ENCODE results near the gene PRKCD. TPM values are rescaled to one million over a fixed set of nuclear protein-coding genes. Genes with fewer than 3 reads are reported as not detected.

PRKCD gene
- total RNA-seq (5.2 TPM), polyA plus RNA-seq (23.8 TPM)

DNA sequence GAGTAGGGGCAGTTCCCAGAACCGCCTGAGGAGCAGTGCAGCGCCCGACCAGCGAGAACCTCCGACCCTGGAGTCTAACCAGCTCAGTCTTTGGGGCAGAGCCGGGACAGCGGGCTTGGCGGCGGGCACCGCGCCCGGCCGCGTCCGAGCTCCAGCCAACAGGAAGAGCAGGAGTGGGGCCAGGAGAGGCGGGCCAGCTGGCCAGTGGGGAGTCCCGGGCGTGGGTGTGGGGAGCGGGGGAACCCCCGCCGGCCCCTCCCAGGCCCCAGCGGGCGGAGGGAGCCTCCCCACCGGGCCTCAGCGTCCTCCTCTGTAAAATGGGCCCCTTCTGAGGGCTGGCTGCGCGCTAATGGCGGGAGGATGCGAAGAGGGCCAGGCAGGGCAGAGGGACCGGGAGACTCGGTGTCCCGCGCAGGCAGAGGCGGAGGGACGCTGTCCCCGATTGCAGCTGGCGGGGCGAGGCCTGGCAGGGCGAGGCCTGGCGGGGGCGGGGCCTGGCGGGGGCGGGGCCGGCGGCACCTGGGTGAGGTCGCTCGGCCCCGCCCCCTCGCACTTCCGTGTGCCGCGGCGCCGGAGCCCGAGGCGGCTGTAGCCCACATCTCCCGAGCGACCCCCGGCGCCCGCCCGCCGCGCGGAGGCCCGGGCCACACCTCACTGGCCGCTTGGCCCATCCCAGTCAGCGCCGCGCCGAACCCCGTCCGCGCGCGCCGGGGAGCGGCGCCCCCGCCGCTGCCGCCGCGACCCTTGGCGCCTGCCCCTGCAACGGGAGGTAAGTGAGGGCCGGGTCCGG is at the start of gene PRKCD:
PRKCD (plus strand) TSS at position 550 of the 790 bp plus-strand sequence. CDS start 17,214 bp downstream, outside the sequence.
- Histone ChIP-seq H3K4me1 (ENCODE audit: insufficient read depth) (no peaks in the 10 kb centered on the region), H3K36me3 (ENCODE audit: insufficient read depth) (no peaks in the 10 kb centered on the region), H3K27ac (ENCODE audit: low read depth) (peak within 1 kb of the TSS; percentile 93), H3K4me3 (ENCODE audit: low read depth, low read length) (peak within 1 kb of the TSS; percentile 85)
- under 1% methylated on average over 88 of the region's 88 CpGs for WGBS
- no peak for DNase-seq (ENCODE audit: extremely low spot score)

GRCh38 chr3:53111822-53112221 is 49.2 kb upstream of the PRKCD start:
- Histone ChIP-seq H3K27ac (ENCODE audit: low read depth) (no peak overlapping the region), H3K36me3 (ENCODE audit: insufficient read depth) (peaks cover 2% of the 10 kb centered on the region), H3K4me1 (ENCODE audit: insufficient read depth) (no peaks in the 10 kb centered on the region), H3K4me3 (ENCODE audit: low read depth, low read length) (no peak overlapping the region)
- no peak for DNase-seq (ENCODE audit: extremely low spot score)
- 40% methylated on average over 3 of the region's 3 CpGs for WGBS

DNA sequence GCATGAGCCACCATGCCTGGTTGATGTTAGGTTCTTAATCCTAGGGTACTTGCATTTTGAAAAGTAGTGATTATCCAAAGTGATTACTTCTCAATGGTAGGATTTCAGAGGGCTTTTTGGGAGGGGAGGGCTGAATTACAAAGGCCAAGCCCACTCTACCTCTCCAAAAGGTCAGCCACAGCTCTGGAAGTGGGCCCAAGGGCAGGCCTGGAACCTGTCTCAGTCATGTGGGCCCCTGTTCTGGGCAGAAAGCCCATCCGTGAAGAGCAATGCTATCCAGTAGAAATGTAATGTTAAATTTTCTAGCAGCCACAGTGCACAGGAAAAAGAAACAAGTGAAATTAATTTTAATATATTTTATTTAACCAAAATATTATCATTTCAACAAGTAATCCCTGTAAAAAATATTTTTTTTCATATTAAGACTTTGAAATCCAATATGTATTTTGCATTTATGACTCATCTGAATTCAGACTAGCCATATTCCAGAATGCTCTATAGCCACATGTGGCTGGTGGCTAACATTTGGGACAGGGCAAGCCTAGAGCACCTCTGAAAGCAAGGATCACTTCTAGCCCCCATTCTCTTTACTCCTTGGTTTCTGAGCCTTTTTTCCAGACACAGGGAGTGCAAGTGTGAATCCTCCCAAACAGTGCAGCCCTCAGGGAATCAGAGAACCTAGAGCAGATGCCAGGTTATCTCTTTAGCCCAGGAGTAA is 47.6 kb upstream of the PRKCD start:
- Histone ChIP-seq H3K27ac (ENCODE audit: low read depth) (no peak overlapping the region), H3K36me3 (ENCODE audit: insufficient read depth) (peaks cover 2% of the 10 kb centered on the region), H3K4me3 (ENCODE audit: low read depth, low read length) (no peak overlapping the region), H3K4me1 (ENCODE audit: insufficient read depth) (no peaks in the 10 kb centered on the region)
- DNase-seq (ENCODE audit: extremely low spot score), result no peak
- WGBS, result 63% methylated on average over 1 of the region's 1 CpG

- H3K4me3 ChIP-seq (ENCODE audit: low read depth, low read length), result no peak overlapping the region
- peak; percentile 67 for DNase-seq (ENCODE audit: extremely low spot score)
- peaks cover 2% of the 10 kb centered on the region for H3K36me3 ChIP-seq (ENCODE audit: insufficient read depth)
- H3K4me1 ChIP-seq (ENCODE audit: insufficient read depth), result no peaks in the 10 kb centered on the region
- 8% methylated on average over 5 of the region's 5 CpGs for WGBS
- no peak overlapping the region for H3K27ac ChIP-seq (ENCODE audit: low read depth)
Observed at GRCh38 chr3:53114011-53114400, 47.0 kb upstream of the PRKCD start.

DNA sequence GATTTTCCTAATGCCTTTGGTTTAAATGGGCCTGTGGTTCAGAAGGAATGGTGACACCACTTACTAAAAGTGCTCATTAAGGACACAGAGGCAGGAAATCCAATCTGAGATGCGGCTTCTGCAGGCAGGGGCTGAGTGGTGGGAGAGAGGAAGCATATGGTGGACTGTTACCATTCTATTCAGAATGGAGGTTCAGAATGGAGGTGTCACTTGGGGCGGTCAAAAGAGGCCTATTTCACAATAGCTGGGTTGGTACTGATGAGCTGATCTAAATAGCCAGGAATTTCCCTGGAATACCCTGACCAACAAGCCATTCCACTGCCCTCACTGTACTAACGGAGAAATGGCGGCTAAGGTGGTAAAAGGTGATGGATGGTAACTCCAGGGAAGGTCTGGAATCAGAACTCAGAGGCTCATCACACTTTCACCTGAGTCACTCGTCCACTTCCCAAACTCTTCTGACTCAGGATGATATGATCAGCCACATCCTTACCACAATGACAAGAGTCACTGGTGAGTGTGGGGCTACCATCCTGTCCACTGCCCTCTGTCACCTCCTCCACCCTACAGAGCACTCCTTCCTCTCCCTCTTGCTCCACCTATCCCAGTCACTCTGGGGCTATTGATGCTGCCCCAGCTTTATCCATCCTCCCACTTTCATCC is 46.5 kb upstream of the PRKCD start:
- WGBS, result 83% methylated on average over 5 of the region's 5 CpGs
- DNase-seq (ENCODE audit: extremely low spot score), result no peak
- Histone ChIP-seq H3K4me1 (ENCODE audit: insufficient read depth) (no peaks in the 10 kb centered on the region), H3K4me3 (ENCODE audit: low read depth, low read length) (no peak overlapping the region), H3K27ac (ENCODE audit: low read depth) (no peak overlapping the region), H3K36me3 (ENCODE audit: insufficient read depth) (peaks cover 2% of the 10 kb centered on the region)

GRCh38 chr3:53116956-53117355 is 44.1 kb upstream of the PRKCD start:
- Histone ChIP-seq H3K27ac (ENCODE audit: low read depth) (no peak overlapping the region), H3K4me1 (ENCODE audit: insufficient read depth) (no peaks in the 10 kb centered on the region), H3K4me3 (ENCODE audit: low read depth, low read length) (no peak overlapping the region), H3K36me3 (ENCODE audit: insufficient read depth) (peaks cover 2% of the 10 kb centered on the region)
- 98% methylated on average over 1 of the region's 1 CpG for WGBS
- no peak for DNase-seq (ENCODE audit: extremely low spot score)

GRCh38 chr3:53120336-53120735 is 40.7 kb upstream of the PRKCD start:
- Histone ChIP-seq H3K4me3 (ENCODE audit: low read depth, low read length) (no peak overlapping the region), H3K27ac (ENCODE audit: low read depth) (no peak overlapping the region), H3K4me1 (ENCODE audit: insufficient read depth) (no peaks in the 10 kb centered on the region), H3K36me3 (ENCODE audit: insufficient read depth) (peaks cover 1% of the 10 kb centered on the region)
- no peak for DNase-seq (ENCODE audit: extremely low spot score)
- 65% methylated on average over 5 of the region's 5 CpGs for WGBS

DNA sequence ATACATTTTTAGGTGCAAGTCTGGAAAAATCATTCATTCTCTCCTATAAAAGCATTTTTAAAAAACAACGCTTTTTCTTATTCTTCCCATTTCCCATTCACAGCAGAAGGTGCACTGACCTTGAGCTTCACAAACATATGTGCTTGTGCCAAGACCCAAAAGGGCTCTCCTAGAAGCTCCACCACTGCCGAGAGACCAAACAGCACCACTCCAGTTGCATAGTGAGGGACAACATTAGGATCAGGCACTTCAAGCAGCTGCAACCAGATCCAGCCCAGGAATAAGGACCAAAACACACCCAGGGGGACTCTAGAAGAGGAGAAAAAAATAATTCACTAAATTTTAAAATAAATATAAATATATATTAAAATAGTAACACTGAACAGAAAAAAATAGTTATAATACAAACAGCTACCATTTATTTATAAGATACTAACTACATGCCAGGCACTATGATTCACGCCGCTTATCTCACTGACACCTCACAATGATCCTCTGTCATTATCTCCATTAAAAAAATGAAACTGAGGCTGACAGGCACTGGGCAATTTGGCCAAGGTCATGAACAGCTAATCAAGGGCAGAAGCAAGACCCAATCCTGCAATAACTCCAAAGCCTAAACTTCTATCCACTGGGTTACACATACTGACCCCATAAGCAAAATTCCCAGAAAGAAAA is 38.6 kb upstream of the PRKCD start:
- no peak overlapping the region for H3K27ac ChIP-seq (ENCODE audit: low read depth)
- 93% methylated on average over 4 of the region's 4 CpGs for WGBS
- no peaks in the 10 kb centered on the region for H3K36me3 ChIP-seq (ENCODE audit: insufficient read depth)
- no peak overlapping the region for H3K4me3 ChIP-seq (ENCODE audit: low read depth, low read length)
- H3K4me1 ChIP-seq (ENCODE audit: insufficient read depth), result no peaks in the 10 kb centered on the region
- DNase-seq (ENCODE audit: extremely low spot score), result no peak

GRCh38 chr3:53122933-53123305 is 38.1 kb upstream of the PRKCD start:
- no peaks in the 10 kb centered on the region for H3K36me3 ChIP-seq (ENCODE audit: insufficient read depth)
- no peak overlapping the region for H3K4me3 ChIP-seq (ENCODE audit: low read depth, low read length)
- no peaks in the 10 kb centered on the region for H3K4me1 ChIP-seq (ENCODE audit: insufficient read depth)
- no peak for DNase-seq (ENCODE audit: extremely low spot score)
- WGBS, result 97% methylated on average over 1 of the region's 1 CpG
- no peak overlapping the region for H3K27ac ChIP-seq (ENCODE audit: low read depth)

DNA sequence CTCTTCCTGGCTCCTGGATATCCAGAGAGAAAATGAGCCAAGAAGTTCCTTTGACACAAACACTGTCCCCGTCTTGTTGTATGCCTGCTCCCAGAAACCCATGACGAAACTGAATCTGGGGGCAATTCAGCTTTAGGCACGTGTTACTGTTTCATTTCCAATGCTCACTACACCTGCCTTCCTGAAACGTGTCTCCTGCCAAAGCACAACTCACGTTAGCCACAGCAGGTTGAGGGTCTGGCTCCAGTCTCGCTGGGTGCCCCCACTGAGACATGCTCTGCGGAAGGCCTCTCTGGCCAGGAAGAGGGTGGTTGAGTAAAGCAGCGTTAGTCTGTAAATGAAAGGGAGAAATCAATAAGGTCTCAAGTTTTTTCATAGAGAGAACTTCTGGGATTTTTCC is 37.5 kb upstream of the PRKCD start:
- no peak for DNase-seq (ENCODE audit: extremely low spot score)
- Histone ChIP-seq H3K27ac (ENCODE audit: low read depth) (no peak overlapping the region), H3K4me3 (ENCODE audit: low read depth, low read length) (no peak overlapping the region), H3K36me3 (ENCODE audit: insufficient read depth) (no peaks in the 10 kb centered on the region), H3K4me1 (ENCODE audit: insufficient read depth) (no peaks in the 10 kb centered on the region)
- 92% methylated on average over 8 of the region's 8 CpGs for WGBS

GRCh38 chr3:53123953-53124352 is 37.1 kb upstream of the PRKCD start:
- no peaks in the 10 kb centered on the region for H3K4me1 ChIP-seq (ENCODE audit: insufficient read depth)
- H3K4me3 ChIP-seq (ENCODE audit: low read depth, low read length), result no peak overlapping the region
- no peaks in the 10 kb centered on the region for H3K36me3 ChIP-seq (ENCODE audit: insufficient read depth)
- no peak overlapping the region for H3K27ac ChIP-seq (ENCODE audit: low read depth)
- 91% methylated on average over 6 of the region's 6 CpGs for WGBS
- no peak for DNase-seq (ENCODE audit: extremely low spot score)

DNA sequence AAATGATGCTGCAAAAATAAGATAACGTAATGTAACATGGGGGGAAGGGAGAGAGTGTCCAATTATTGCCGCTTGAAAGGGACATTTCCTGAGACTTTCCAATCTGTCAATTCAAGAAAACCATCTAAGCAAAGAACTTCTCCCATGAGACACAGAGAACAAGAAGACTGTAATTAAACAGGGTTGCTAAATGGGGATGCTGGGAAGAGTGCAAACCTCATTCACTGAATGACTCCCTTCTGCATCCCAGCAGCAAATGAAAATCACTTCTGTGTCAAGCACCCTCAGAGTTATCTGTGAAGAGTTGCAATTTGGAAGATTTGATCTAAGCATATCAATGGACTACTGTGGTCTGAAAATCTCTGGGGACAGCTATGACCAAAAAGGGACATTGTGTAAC is 34.4 kb upstream of the PRKCD start:
- H3K4me3 ChIP-seq (ENCODE audit: low read depth, low read length), result no peak overlapping the region
- no peaks in the 10 kb centered on the region for H3K4me1 ChIP-seq (ENCODE audit: insufficient read depth)
- no peaks in the 10 kb centered on the region for H3K36me3 ChIP-seq (ENCODE audit: insufficient read depth)
- WGBS, result 90% methylated on average over 2 of the region's 2 CpGs
- no peak for DNase-seq (ENCODE audit: extremely low spot score)
- no peak overlapping the region for H3K27ac ChIP-seq (ENCODE audit: low read depth)

- Histone ChIP-seq H3K4me3 (ENCODE audit: low read depth, low read length) (peak overlapping the region; percentile 87), H3K4me1 (ENCODE audit: insufficient read depth) (no peaks in the 10 kb centered on the region), H3K27ac (ENCODE audit: low read depth) (no peak overlapping the region), H3K36me3 (ENCODE audit: insufficient read depth) (no peaks in the 10 kb centered on the region)
- DNase-seq (ENCODE audit: extremely low spot score), result no peak
- 77% methylated on average over 3 of the region's 3 CpGs for WGBS
Observed at GRCh38 chr3:53129344-53129743, 31.7 kb upstream of the PRKCD start.

Measured in urinary bladder (tissue), 4 donors.